Hepatocyte (in vitro differentiated cells): ENCODE data around the gene HAVCR1. TPM values are rescaled to one million over a fixed set of nuclear protein-coding genes. Genes with fewer than 3 reads are reported as not detected.

ENCODE experiments used
- DNase-seq: peaks from one replicate; pipeline ENCODE4 v3.0.0-alpha.2; 2016; ENCODE audit warnings: low spot score
- H2AFZ ChIP-seq: fragments of 200-600 bp; sonication (generic); 2 replicates; pipeline ENCODE4 v1.6.0; 2016; ENCODE audit warnings: antibody characterized with exemption, mild to moderate bottlenecking
- H3K27ac ChIP-seq: fragments of 200-600 bp; sonication (generic); 2 replicates; pipeline ENCODE4 v1.5.1; 2016; ENCODE audit warnings: mild to moderate bottlenecking
- H3K27me3 ChIP-seq: fragments of 200-600 bp; sonication (generic); 2 replicates; pipeline ENCODE4 v1.6.1; 2016
- H3K36me3 ChIP-seq: fragments of 200-600 bp; sonication (generic); replicated peaks from 2 replicates; pipeline ENCODE4 v1.5.1; 2016; ENCODE audit warnings: low read depth; ENCODE audit not compliant: insufficient read depth
- H3K4me1 ChIP-seq: fragments of 200-600 bp; sonication (generic); 2 replicates; pipeline ENCODE4 v1.5.1; 2016; ENCODE audit warnings: mild to moderate bottlenecking, moderate library complexity; ENCODE audit not compliant: insufficient read depth
- H3K4me2 ChIP-seq: fragments of 200-600 bp; sonication (generic); 2 replicates; pipeline ENCODE4 v1.6.0; 2016
- H3K4me3 ChIP-seq: fragments of 200-600 bp; sonication (generic); 2 replicates; pipeline ENCODE4 v1.5.1; 2016; ENCODE audit warnings: mild to moderate bottlenecking
- H3K79me2 ChIP-seq: fragments of 200-600 bp; sonication (generic); 2 replicates; pipeline ENCODE4 v1.6.0; 2017; ENCODE audit warnings: mild to moderate bottlenecking
- H3K9me2 ChIP-seq: fragments of 200-600 bp; sonication (generic); replicated peaks from 2 replicates; pipeline ENCODE4 v1.6.0; 2017; ENCODE audit warnings: mild to moderate bottlenecking; ENCODE audit not compliant: insufficient read depth
- H3K9me3 ChIP-seq: fragments of 200-600 bp; sonication (generic); 2 replicates; pipeline ENCODE4 v1.5.1; 2016; ENCODE audit warnings: low read depth, mild to moderate bottlenecking
- H4K20me1 ChIP-seq: fragments of 200-600 bp; sonication (generic); 2 replicates; pipeline ENCODE4 v1.6.0; 2016; ENCODE audit warnings: mild to moderate bottlenecking; ENCODE audit not compliant: insufficient read depth, poor library complexity, severe bottlenecking
- EZH2 ChIP-seq: fragments of 200-600 bp; sonication (generic); IDR thresholded peaks from 2 replicates; pipeline ENCODE4 v1.6.1; 2016; ENCODE audit warnings: antibody characterized with exemption, mild to moderate bottlenecking, borderline replicate concordance
- EZH2phosphoT487 ChIP-seq: fragments of 200-600 bp; sonication (generic); IDR thresholded peaks from one replicate; pipeline ENCODE4 v1.6.1; 2018; ENCODE audit warnings: antibody characterized with exemption, mild to moderate bottlenecking, low read depth, moderate library complexity; ENCODE audit not compliant: unreplicated experiment, severe bottlenecking
- WGBS: methylation state at CpG from one replicate; pipeline ENCODE4 v1.1.6; 2016; ENCODE audit warnings: low lambda C conversion rate; ENCODE audit errors: missing lambda C conversion rate; 5-methylcytosine and 5-hydroxymethylcytosine counted together
- polyA plus RNA-seq: library from polyadenylated mRNA; unstranded; fragments of >200 nt; fragmentation: Nextera tagmentation; extraction: Ambion mirVana; gene quantifications from 2 replicates; pipeline ENCODE4 v1.2.1, GENCODE V29; 2016
- total RNA-seq: library from RNA; depleted of rRNA; stranded (reverse); fragments of >200 nt; gene quantifications from 2 replicates; pipeline ENCODE4 v1.2.3, GENCODE V29; 2014
- TF ChIP-seq, protein P1 (sequence below): fragments of 200-600 bp; sonication (generic); IDR thresholded peaks from 2 replicates; pipeline ENCODE4 v1.5.1; 2016; ENCODE audit warnings: antibody characterized with exemption, mild to moderate bottlenecking; ENCODE audit not compliant: poor library complexity

HAVCR1 gene
- total RNA-seq (9.4 and 9.5 TPM in 2 replicates), polyA plus RNA-seq (1.7 and 2.1 TPM in 2 replicates)

DNA sequence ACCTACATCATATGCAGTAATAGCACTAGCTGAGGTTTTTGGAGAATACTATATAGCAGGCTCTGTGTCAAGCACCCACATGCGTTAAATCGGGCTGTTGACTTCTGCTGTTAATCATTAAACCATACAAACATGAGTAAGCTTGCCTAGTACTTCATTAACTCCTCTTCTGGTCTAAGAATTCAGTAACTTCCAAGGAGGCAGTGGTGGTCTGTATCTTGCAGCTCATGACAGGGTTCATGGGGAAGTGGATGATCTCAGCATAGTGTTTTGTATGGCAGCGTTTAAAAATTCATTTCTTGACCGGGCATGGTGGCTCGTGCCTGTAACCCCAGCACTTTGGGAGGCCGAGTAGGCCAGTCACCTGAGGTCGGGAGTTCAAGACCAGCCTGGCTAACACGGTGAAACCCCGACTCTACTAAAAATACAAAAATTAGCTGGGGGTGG lies at the start of gene HAVCR1:
Gene HAVCR1 (minus strand): TSS at position 24 of the 447 bp plus-strand sequence. CDS start 1,173 bp downstream, outside the sequence.
- TF ChIP-seq EZH2phosphoT487 (no peak), EZH2 (no peak)
- TF ChIP-seq, protein P1, sequence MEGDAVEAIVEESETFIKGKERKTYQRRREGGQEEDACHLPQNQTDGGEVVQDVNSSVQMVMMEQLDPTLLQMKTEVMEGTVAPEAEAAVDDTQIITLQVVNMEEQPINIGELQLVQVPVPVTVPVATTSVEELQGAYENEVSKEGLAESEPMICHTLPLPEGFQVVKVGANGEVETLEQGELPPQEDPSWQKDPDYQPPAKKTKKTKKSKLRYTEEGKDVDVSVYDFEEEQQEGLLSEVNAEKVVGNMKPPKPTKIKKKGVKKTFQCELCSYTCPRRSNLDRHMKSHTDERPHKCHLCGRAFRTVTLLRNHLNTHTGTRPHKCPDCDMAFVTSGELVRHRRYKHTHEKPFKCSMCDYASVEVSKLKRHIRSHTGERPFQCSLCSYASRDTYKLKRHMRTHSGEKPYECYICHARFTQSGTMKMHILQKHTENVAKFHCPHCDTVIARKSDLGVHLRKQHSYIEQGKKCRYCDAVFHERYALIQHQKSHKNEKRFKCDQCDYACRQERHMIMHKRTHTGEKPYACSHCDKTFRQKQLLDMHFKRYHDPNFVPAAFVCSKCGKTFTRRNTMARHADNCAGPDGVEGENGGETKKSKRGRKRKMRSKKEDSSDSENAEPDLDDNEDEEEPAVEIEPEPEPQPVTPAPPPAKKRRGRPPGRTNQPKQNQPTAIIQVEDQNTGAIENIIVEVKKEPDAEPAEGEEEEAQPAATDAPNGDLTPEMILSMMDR = no peak
- H3K4me3 ChIP-seq = no peak within 1 kb of the TSS
- no peaks in the 10 kb centered on the region for H3K79me2 ChIP-seq
- H3K27ac ChIP-seq = peak within 1 kb of the TSS; percentile 80
- H3K27me3 ChIP-seq = no peaks in the 10 kb centered on the region
- 59% methylated on average over 9 of the region's 9 CpGs for WGBS
- H3K9me3 ChIP-seq = no peaks in the 10 kb centered on the region
- no peaks in the 10 kb centered on the region for H3K36me3 ChIP-seq
- no peaks in the 10 kb centered on the region for H4K20me1 ChIP-seq
- DNase-seq = peak; percentile 43
- H3K9me2 ChIP-seq = no peaks in the 10 kb centered on the region
- peak within 1 kb of the TSS; percentile 52 for H3K4me2 ChIP-seq
- H3K4me1 ChIP-seq = peaks cover 33% of the 10 kb centered on the region
- no peak within 1 kb of the TSS for H2AFZ ChIP-seq

DNA sequence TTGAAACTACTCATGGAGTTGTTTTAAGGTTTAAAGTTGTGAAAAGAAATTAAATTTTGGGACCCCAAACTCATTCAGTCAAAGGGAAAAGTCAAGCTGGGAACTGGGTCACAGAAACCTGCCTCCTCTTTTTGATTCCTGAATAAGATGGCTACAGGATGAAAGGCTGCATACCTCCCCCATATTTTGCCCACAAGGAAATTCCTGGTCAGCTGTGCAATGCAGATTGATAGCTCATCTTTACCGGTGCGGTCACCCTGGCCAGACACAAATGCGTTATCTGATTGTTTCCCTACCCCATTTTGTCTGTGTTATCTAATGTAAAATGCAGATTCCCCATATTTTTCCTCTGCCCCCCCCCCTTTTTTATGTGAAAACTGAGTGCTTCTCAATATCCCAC lies 48.6 kb upstream of the HAVCR1 start:
- Histone ChIP-seq H3K36me3 (no peaks in the 10 kb centered on the region), H2AFZ (no peak overlapping the region), H3K27me3 (no peaks in the 10 kb centered on the region), H3K9me2 (no peaks in the 10 kb centered on the region), H3K4me1 (no peaks in the 10 kb centered on the region), H3K27ac (no peak overlapping the region), H3K4me2 (no peak overlapping the region), H3K9me3 (no peaks in the 10 kb centered on the region), H3K4me3 (no peak overlapping the region), H4K20me1 (no peaks in the 10 kb centered on the region), H3K79me2 (no peaks in the 10 kb centered on the region)
- DNase-seq = no peak
- TF ChIP-seq, protein P1 = no peak
- TF ChIP-seq EZH2phosphoT487 (no peak), EZH2 (no peak)
- WGBS = 66% methylated on average over 3 of the region's 3 CpGs

DNA sequence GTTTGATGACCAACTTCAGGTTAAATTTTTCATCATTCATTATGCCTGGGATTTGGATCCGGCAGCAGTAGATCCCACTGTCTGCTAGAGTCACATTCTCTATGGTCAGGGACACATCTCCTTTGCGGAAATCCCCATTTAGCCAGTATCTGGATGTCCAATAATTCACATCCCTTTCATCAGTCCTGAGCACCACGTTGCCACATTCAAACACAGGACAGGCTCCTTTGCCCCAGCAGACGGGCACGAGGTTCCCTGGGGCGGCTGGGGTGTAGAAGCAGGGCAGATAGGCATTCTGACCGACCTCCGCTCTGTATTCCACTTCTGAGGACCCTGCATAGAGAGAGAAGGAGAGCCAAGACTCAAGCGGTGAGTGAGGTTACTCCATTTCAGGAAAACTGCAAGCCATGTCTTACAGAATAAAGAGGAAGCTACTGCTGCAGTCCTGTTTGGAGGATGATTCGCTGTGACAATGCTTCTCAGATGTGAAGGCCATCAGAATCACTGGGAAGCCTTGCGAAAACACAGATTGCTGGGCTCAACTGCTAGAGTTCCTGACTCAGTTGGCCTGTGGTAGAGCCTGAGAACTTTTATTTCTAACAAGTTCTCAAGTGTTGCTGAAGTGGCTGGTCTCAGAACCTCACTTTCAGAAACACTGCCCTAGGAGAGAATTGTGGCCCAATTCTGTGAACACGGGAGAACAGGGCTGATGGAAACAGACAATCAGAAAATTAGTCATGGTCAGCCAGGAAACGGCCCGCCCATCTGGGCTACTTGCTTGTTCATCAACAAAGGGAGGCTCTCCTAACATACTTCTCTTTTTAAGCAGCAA lies 47.9 kb upstream of the HAVCR1 start:
- H3K9me3 ChIP-seq = no peaks in the 10 kb centered on the region
- no peaks in the 10 kb centered on the region for H4K20me1 ChIP-seq
- no peaks in the 10 kb centered on the region for H3K36me3 ChIP-seq
- H3K27ac ChIP-seq = no peak overlapping the region
- H3K4me1 ChIP-seq = no peaks in the 10 kb centered on the region
- H3K4me2 ChIP-seq = no peak overlapping the region
- WGBS = 88% methylated on average over 14 of the region's 14 CpGs
- no peak for DNase-seq
- H3K79me2 ChIP-seq = no peaks in the 10 kb centered on the region
- no peak overlapping the region for H2AFZ ChIP-seq
- no peak overlapping the region for H3K4me3 ChIP-seq
- TF ChIP-seq, protein P1 = no peak
- TF ChIP-seq EZH2phosphoT487 (no peak), EZH2 (no peak)
- H3K27me3 ChIP-seq = no peaks in the 10 kb centered on the region
- H3K9me2 ChIP-seq = no peaks in the 10 kb centered on the region
